Daoy (cell line): ENCODE data around the gene SAT1. TPM values are rescaled to one million over a fixed set of nuclear protein-coding genes. Genes with fewer than 3 reads are reported as not detected.
"Not testable (repeated sequence)": the region's sequence is repeated elsewhere in the genome, so short reads cannot be mapped to it uniquely, and the experiment has no call there.

Experiments used
- DNase-seq: peaks from one replicate; pipeline ENCODE4 v3.0.0-alpha.2; 2015; ENCODE audit warnings: low read depth
- total RNA-seq: library from RNA; depleted of rRNA; stranded (reverse); fragments of >200 nt; shearing (Covaris generic); gene quantifications from 2 replicates; pipeline ENCODE4 v1.2.3, GENCODE V29; 2014; rRNA removed

The SAT1 gene
- 56.4 and 65.9 TPM in 2 replicates for total RNA-seq

DNA sequence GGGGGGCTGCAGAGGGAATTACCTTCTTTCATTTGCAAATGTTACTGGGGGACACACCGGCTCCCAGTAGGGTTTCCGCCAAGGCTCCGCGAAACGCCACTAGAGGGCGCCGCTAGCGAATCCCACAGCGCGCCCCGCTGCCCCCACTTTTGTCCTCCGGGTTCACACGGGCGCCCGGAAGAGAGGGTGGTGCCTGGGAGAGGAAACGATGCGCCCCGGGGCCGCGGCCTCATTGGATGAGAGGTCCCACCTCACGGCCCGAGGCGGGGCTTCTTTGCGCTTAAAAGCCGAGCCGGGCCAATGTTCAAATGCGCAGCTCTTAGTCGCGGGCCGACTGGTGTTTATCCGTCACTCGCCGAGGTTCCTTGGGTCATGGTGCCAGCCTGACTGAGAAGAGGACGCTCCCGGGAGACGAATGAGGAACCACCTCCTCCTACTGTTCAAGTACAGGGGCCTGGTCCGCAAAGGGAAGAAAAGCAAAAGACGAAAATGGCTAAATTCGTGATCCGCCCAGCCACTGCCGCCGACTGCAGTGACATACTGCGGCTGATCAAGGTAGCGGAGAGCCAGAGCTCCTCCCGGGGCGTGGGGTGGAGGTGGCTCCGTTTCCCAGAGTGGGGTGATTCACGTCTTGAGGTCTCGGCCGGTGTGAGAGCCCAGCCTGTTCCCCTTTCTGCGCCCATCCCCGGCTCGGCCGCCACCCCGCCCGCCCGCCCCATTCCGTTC is at the start of gene SAT1:
TSS of gene SAT1 (plus strand) at position 311 of the 726 bp plus-strand sequence. CDS start at position 490, 179 bp downstream.
- DNase-seq: peak; percentile 94

DNA sequence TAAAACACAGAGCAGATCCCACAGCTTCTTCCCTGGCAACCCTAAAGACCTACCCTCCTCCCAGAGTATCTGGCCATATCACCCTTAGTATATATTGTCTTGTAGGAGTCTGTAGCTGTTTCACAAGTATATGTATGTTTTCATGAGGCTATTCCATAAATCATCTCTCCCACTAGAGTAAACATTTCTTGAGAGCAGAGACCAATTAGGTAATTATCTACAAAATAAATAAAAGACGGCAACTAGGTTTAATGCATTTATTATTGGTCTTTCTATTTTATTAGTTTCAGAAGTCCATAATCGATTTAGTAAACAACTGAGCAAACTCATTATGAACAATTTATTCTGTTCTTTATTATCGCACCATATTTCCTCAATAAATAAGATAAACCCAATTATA is 46.9 kb upstream of the SAT1 start:
- no peak for DNase-seq

DNA sequence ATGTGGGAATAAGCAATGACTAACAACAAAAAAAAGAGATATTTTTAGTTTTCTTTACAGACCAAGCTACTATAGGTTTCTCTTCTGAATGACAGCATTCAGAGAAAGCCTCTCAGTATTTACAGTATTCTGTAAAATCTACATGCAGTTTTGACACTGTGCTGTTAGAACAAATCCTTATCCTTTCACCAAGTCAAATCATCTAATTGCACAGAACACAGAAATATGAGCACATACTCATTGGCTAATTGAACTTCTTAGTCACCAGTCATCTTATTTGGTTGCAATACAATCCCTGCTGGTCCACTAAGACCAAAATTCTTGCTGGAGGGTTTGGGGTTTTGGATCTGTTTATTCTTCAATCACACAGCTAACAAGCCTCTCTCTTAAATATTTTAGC is 45.6 kb upstream of the SAT1 start:
- DNase-seq: no peak

DNA sequence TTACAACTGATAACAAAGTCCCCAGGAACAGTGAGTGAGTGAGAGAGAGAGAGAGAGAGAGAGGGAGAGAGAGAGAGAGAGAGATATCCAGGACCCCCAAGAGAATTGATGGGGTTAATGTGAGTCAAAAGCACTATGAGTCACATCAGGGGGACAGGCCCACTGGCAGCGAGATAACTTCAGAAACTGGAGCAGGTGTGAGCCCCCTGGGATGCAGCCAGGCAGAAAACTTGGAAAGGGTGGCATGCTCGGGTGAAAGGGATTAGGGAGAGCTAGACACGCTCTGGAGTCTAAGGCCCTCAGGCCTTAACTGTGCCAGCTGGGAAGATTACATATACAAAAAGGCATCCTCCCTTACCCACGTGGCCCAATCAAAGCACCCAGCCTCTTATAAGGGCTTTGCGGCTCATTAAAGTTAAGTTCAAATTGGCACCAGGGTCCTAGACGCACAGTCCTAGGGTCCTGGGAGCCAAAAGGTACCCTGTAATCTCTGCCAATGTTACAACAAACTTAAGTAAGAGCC is 40.7 kb upstream of the SAT1 start:
- DNase-seq: peak; percentile 77

DNA sequence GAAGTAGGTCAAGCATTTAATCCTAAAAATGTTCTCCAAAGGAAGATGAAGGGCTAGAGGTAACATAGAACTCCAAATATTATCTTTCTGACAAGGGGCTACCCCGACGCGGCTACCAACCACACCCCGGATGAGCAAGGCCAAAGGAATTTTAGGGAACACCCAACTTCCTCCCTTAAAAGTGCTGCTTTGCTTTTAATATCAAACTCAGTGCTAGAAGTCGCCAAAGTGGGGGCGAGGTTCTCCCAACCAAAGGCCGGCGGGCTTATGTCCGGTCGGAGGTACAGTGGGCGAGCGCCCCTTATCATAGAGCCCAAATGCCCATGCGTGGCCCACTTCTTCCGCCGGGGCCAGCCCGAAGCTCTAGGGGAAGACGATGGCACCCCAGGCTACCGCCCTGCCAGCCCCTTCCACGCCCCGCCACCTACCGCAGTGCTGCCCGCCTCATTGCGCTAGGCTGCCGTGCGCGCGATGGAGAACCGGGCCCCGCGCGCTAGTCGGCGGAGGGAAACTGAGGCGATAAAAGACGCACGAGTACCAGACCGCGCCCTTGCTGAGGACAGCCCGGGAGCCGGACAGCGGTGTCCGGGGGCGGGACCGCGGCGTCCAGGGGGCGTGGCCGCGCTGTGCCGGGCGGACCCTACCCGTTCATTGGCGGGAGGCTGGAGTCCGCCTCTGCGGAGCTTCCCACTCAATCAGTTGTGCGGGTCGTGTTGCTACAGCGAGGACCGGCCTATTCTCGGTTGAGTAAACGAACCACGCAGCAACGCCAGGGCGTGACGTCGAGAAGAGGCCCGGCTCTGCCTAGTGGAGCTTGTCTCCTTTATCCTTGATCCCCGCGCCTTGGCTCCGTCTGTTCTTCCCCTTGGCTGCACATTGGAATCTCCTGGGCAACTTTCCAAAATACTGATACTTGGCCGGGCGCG is 40.0 kb upstream of the SAT1 start, which contains the start of gene ACOT9:
TSS of gene ACOT9 (minus strand) at position 580 of the 926 bp plus-strand sequence. CDS start at position 448, 132 bp downstream.
- peak; percentile 93 for DNase-seq

DNA sequence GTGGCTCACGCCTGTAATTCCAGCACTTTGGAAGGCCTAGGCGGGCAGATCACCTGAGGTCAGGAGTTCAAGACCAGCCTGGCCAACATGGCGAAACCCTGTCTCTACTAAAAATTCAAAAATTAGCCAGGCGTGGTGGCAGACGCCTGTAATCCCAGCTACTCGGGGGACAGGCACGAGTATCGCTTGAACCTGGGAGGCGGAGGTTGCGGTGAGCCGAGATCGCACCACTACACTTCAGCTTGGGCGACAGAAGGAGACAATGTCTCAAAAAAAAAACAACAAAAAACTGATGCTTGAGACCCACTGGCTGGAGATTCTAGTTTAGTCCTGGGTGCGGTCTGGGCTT is 39.4 kb upstream of the SAT1 start:
- DNase-seq: not testable (repeated sequence)

DNA sequence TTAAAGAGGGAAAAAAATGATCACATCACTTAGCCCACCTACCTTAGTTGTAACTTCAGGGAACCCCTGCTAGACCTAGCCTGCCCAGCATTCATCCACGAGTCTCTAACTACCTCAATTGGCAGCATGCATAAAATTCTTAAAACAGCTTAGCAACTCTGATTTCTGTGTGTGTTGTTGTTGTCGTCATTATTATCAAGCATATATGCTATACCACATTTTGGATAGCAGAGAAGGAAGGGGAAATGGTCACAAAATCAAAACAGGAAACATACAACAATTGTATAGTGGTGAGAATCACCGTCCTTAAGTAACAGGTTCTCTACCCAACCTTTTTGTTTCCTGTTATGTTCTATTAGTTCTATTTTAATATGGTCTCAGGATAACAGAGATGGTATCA is 37.2 kb upstream of the SAT1 start:
- DNase-seq: no peak

DNA sequence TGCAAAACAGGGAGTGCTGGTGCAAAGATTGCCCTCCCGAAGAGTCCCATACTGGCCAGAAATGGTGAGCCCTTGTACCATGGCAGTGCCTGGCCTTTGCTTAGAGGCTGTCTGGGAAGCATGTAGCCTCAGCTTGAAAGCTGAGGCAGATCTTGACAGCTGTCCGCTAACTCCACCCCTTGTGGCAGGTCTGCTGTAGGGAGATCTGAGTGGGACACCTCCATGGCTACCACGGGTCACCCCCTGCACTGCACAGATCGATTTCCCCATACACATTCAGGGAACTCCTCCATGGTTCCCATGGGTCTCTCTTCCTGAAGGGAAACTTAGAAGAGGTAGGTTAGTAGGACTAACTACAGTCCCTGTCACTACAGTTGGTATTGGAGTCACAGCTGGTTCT is 33.8 kb upstream of the SAT1 start:
- no peak for DNase-seq

DNA sequence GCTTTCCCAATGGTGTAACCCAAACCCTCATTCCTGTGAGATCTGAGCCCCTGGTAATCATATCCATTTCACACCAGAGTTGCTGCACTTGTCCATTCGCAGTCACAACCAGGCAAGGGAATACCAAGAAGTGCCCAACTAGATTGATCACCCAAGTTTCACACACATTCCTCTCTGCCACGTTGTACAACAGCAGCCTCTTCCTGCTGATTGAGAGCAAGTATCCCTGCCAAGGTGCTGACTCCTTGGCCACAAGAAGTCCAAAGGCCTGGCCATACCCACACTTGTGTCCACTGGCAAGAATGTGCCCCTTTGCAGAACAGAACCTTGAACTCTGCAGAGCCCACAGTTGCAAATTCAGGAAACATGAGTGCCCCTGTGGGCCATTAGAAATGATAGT is 33.4 kb upstream of the SAT1 start:
- DNase-seq: no peak

DNA sequence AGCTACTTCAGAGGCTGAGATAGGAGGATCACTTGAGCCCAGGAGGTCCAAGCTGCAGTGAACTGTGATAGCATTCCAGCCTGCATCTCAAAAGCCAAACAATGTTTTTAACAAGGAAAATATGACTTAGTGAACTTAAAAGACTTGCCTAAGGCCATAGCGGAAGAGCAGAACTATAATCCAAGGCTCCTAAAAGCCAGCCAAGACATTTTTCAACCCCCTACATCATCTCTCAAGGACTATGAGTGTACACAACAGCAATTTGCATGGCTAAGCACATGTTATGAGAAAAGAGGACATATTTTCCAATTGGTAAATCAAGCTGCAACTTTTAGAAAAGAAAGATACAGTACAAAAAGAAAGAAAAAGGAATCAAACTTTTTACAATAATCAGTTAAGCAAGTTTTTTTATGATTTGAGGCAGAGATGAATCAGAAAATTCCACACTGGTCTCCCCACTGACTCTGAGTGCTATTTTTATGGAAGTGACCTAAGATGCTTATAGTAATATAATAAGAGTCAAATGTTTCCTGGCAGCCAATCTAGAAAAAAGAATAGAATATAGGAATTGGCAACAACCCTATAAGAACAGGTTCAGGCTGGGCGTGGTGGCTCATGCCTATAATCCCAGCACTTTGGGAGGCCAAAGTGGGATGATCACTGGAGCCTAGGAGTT is 30.1 kb upstream of the SAT1 start:
- peak; percentile 28 for DNase-seq

DNA sequence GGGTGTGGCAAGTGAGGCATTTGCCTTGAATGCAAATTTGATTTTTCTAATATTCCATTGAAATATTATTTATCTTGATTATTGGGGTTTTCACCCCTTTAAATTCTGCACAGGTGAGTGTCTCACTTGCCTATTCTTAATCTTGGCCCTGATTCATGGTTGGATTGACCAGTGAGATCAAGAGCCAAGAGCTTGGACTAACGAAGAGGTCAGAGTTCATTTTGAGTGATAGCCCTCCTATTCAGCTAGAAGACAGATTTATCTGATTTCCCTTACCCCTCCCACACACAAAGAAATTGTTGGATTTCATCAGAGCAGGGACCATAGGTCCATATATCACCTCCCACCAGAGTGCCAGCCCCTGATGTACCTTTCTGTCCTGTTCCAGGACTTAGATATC is 28.3 kb upstream of the SAT1 start:
- DNase-seq: no peak

DNA sequence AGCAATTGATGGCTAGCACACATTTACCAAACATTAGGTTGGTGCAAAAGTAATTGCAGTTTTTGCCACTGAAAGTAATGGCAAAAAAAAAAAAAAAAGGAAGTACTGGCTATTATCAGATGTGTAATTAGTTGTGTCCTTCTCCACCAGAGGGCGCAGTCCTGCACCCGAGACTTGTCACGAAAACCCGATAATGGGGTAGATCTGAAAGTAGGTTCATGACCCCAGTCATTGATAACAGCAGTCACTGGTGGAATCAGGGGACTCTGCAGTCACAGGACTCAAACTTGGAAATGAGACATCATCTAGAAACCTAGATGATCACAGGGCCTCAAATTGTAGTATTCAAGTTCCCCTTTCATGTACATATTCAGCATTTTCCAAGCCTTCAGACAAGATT is 26.8 kb upstream of the SAT1 start:
- DNase-seq: peak; percentile 57

DNA sequence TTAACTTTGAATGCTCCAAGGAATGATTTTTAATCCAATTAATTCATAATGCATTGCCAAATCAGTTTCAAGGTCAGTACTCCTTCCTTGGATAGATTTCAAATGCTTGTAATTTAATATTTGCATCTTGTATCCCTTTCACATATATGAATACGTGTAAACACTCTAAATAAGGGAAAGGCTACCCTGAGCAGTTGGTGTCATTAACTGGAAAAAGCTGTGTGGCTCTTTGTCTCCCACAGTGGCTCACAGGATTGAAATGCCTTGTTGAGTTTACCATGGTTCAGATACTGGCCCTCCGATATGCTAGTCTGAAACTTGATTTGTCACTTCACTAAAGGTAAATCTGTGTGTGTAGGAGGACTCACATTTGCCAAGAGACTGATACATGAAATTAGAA is 23.2 kb upstream of the SAT1 start:
- DNase-seq: no peak

DNA sequence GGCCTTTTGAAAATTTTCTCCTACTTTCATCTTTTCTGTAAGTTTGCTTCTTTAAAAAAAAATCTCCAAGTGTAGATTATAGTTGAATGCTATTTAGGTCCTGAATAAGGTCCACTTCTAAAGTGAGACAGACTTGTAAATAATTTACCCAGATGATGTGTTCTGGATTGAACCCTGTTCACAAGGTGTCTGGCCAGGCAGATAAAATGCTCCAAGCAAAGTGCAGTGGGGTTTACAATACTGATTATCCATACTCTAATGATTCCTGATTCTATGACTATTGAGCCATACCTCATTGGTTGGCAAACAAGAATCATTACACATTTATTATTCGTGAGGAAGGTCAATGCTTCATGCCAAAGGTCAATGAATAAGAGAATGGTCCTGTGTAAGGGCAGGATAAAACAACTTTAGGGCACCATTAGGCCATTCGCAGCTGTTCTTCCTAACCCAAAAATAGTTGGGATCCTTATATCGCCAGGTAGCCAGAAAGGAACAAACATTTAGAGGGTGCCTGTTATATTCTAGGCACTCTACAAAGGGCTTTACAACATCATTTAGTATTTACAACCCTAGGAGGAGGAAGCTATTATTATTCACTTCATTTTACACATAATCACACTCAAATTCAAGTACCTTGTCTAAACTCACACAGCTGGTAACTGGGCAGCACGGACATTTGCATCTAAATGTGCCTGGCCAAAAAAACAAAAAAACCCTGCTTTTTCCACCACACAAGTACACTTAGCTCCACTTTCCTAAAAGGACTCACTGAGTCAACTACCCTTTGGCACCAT is 18.6 kb upstream of the SAT1 start:
- no peak for DNase-seq

DNA sequence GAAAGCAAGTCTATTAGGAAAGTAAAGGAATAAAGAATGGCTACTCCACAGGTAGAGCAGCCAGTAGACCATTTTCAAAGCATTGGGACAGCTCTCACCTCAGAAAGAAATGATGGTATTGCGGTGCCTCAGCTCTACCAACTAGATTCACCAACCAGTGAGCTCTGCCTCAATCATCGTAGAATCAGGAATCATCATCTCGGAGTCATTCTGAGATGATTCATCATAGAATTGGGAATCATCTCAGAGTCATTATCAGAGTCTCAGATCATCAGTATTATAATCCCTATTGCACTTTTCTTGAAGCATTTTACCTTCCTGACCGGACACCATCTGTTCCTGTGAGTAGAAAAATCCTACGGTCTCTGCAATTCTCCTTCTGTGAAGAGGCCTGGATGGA is 17.5 kb upstream of the SAT1 start:
- no peak for DNase-seq

DNA sequence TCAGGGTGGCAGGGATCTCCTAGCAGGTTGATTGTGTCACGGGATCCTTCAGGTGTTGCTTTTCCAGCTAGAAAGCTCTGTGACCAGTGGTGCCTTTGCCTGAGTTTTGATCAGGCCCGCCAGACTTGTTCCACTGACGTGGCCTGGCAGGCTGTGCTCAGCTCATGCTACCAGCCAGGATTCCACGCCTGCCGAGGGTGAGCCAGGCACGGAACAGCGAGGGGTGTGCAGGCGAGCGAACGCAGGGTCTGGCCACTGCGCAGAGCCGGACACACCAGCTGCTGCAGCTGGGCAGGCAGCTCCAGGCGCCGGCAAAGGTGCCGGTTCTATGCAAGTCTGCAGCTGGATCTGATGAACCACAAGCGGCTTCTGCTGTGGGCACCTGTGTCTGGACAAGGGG is 17.1 kb upstream of the SAT1 start:
- DNase-seq: no peak

DNA sequence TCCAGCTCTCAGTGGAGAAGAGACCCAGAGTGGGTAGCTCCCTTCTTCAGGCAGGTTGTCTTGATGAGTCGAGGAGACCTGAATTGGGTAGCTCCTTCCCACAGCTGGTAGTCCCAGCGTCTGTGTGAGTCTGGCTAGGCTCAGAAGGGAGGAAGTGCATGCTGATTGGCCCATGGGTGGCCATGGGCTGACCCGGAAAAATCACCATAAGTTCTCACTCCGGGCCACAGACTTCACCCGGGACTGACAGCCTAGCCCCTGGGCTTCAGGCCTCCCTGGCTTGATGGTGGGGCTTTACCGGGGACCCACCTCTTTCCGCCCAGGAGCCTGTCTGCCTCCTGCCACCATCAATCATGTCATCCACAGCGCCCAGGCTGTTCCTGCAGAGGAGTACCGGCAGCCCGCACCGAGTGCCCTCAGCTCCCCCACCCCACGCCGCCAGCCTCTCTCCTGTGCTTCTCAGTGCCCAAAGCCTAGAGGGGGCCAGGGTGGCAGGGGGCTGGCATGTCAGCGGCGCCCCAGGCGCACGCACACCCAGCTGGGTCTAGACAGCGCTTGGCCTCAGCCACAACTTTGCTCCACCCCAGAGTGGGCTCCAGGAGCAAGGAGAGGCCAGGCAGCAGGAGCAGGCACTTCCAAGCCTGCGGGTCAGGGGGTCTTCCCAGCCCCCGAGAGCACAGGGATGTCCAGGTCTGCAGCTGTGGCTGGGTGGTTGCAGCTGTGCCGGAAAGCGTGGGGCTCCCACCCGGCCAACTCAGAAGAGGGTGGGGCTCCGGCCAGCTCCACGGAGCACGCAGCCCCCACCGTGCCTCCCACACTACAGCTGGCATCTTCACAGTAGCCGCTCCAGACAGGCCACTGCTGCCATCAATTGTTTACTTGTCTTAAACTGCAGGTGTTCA is 16.1 kb upstream of the SAT1 start:
- no peak for DNase-seq

DNA sequence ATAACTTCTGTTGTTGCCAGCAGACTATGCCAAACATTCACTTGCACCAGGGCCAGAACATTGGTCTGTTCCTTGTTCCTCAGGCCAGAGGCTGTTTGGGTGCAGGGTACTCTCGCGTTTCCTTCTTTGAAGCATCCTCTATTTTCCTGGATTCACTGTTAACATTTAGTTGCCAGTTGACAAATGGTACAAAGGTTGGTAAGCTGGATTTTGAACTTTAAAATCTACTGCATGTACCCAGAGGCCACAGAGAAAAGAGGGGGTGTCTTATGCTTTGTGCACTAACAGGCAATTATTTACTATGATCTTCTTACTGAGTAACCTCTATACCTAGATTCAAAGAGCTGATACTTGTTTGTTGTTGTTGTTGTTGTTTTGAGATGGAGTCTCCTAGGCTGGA is 12.8 kb upstream of the SAT1 start:
- DNase-seq: no peak

DNA sequence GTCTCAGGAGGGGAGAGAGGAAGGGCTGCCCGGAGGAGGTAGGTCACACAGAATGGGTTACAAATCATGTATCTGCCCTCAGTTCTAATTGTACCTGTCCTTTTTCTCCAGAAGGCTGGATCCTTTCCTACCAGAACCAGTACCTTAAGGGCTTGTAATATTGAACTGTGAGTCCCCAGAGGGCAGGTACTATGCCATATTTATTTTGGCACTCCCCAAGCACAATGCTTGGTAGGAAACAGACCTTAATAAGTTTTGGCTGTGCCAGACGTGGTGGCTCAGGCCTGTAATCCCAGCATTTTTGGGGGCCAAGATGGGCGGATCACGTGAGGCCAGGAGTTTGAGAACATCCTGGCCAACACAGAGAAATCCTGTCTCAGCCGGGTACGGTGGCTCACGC is 11.9 kb upstream of the SAT1 start:
- not testable (repeated sequence) for DNase-seq

DNA sequence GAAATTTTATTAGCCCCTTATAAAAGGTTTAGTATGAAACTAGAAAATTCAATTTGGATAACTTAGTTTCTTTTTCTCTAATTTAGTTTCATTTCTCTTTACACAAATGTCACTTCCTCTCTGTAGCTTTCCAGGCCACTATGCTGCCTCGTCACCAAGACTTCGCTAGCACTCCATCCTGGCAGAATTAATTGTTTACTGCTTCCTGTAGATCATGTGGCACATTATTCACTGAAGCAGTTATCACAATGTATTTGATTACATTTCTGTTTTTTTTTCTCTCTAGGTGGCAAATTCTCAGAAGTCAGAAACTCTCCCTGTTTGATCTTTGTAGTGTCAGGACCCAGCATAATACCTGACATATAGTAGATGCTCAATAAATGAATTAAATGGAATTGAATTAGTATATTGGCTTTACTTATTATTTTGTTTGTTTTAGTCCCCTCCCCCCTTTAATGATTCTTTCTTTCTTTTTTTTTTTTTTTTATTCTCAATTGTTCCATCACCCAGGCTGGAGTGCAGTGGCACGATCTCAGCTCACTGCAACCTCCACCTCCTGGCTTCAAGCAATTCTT is 9.3 kb upstream of the SAT1 start:
- DNase-seq: peak; percentile 21
